ENCODE data around the gene HIGD1A.

DNA sequence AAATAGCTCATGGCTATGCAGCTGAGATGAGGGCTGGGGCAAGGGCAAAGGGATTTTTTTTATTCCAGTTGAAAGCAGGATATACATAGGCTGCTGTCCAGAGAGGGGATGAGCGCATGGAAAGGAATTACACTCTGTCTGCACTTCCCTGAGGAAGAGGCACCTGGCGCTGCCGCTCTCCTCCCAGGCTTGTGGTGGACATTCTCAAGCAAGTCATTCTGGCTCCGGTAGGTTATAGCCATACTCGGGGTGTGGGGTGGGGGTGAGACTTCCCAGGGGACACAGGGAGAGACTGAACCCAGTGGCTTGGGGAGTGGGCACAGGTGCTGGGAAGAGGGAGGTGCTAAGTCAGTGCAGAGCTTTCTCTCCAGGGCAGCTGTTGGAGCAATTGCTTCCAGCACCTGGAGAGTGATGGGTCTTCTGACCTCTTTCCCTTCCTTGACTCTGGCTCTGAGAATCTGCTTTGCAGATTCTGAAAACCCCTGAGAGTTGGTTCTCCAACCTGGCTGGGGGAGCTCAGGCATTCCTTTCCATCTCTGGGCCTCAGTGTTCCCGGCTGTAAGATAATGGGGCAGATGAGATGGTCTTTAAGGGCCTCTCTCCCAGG, 47.0 kb upstream of the HIGD1A start:
- TF ChIP-seq, protein P1, sequence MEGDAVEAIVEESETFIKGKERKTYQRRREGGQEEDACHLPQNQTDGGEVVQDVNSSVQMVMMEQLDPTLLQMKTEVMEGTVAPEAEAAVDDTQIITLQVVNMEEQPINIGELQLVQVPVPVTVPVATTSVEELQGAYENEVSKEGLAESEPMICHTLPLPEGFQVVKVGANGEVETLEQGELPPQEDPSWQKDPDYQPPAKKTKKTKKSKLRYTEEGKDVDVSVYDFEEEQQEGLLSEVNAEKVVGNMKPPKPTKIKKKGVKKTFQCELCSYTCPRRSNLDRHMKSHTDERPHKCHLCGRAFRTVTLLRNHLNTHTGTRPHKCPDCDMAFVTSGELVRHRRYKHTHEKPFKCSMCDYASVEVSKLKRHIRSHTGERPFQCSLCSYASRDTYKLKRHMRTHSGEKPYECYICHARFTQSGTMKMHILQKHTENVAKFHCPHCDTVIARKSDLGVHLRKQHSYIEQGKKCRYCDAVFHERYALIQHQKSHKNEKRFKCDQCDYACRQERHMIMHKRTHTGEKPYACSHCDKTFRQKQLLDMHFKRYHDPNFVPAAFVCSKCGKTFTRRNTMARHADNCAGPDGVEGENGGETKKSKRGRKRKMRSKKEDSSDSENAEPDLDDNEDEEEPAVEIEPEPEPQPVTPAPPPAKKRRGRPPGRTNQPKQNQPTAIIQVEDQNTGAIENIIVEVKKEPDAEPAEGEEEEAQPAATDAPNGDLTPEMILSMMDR (IDR thresholded peaks at IDR 0.05 in 4 of 5, conservative IDR thresholded peaks at IDR 0.05 in 1 of 5) = no peak
- no peak for TF ChIP-seq POLR2A (IDR thresholded peaks at IDR 0.05)

All from gastrocnemius medialis (tissue), 4 donors.